Stomach (tissue), 4 donors: ENCODE results near the gene A4GALT.

ENCODE experiments used
- CTCF ChIP-seq, 7 experiments: fragments of 450-650 bp in 4 of 7; fragments of 200-600 bp in 3 of 7; sonication (generic) in 3 of 7; IDR thresholded peaks; one replicate each; pipeline ENCODE4 v1.5.1; 2016 to 2019; ENCODE audit warnings: antibody characterized with exemption in 7 of 7, control low read depth in 2 of 7, mild to moderate bottlenecking in 1 of 7
- EP300 ChIP-seq: sonication (generic); formaldehyde crosslinking; IDR thresholded peaks from one replicate; pipeline ENCODE4 v1.6.1; 2017; ENCODE audit warnings: antibody characterized with exemption
- POLR2A ChIP-seq, 4 donors: fragments of 450-650 bp; IDR thresholded peaks; one replicate each; pipeline ENCODE4 v1.6.1; 2016; ENCODE audit warnings: antibody characterized with exemption in 4 of 4, control low read depth in 2 of 4, mild to moderate bottlenecking in 1 of 4, moderate library complexity in 1 of 4
- POLR2AphosphoS5 ChIP-seq, 3 donors: sonication (generic); formaldehyde crosslinking; IDR thresholded peaks; one replicate each; pipeline ENCODE4 v1.6.1; 2016; ENCODE audit warnings: antibody characterized with exemption in 3 of 3

- TF ChIP-seq CTCF (IDR thresholded peaks at IDR 0.05) (no peak), POLR2AphosphoS5 (IDR thresholded peaks at IDR 0.05) (no peak), POLR2A (IDR thresholded peaks at IDR 0.05) (no peak), EP300 (no peak)
Observed at GRCh38 chr22:42758931-42759629, 38.4 kb upstream of the A4GALT start.
